MCF 10A (cell line): ENCODE data around the gene SNX22. TPM values are rescaled to one million over a fixed set of nuclear protein-coding genes. Genes with fewer than 3 reads are reported as not detected.

Experiments
- BruUV-seq: library from RNA; stranded (reverse); fragments of 400-500 nt; replicated peaks from 2 replicates; lab custom pipeline; 2021; lab: Mats Ljungman, UMichigan
- CTCF ChIA-PET: fragments of 300-600 bp; sonication (Branson Sonifier 250); formaldehyde crosslinking; extraction: SDS; loops from one replicate; lab custom pipeline; 2021; ENCODE audit warnings: antibody characterized with exemption, inconsistent platforms; lab: Yijun Ruan, JAX
- POLR2A ChIA-PET: fragments of 300-600, 350-650 bp; sonication (Branson Sonifier 250); formaldehyde crosslinking; extraction: SDS; loops from one replicate; lab custom pipeline; 2020; ENCODE audit warnings: antibody characterized with exemption, inconsistent platforms; lab: Yijun Ruan, JAX
- DNase-seq: peaks from one replicate; pipeline ENCODE4 v3.0.0-alpha.2; 2018; ENCODE audit not compliant: unreplicated experiment
- H3K27ac Mint-ChIP-seq: one replicate; pipeline ENCODE4 v1.8.0; 2022; ENCODE audit warnings: mild to moderate bottlenecking, low read depth, mixed read lengths; ENCODE audit not compliant: unreplicated experiment
- H3K27me3 Mint-ChIP-seq: one replicate; pipeline ENCODE4 v1.8.0; 2022; ENCODE audit warnings: mixed read lengths; ENCODE audit not compliant: insufficient read depth, unreplicated experiment
- H3K36me3 Mint-ChIP-seq: one replicate; pipeline ENCODE4 v1.8.0; 2022; ENCODE audit warnings: mild to moderate bottlenecking, moderate library complexity, mixed read lengths; ENCODE audit not compliant: insufficient read depth, unreplicated experiment
- H3K4me1 Mint-ChIP-seq: one replicate; pipeline ENCODE4 v1.8.0; 2022; ENCODE audit warnings: mixed read lengths; ENCODE audit not compliant: insufficient read depth, unreplicated experiment
- H3K4me3 Mint-ChIP-seq: one replicate; pipeline ENCODE4 v1.8.0; 2022; ENCODE audit warnings: mild to moderate bottlenecking, moderate library complexity, mixed read lengths; ENCODE audit not compliant: unreplicated experiment
- H3K9me3 Mint-ChIP-seq: one replicate; pipeline ENCODE4 v1.8.0; 2022; ENCODE audit warnings: mixed read lengths; ENCODE audit not compliant: unreplicated experiment
- CTCF ChIP-seq: fragments of 200-600 bp; IDR thresholded peaks from one replicate; pipeline ENCODE4 v1.8.0; 2022; ENCODE audit warnings: antibody characterized with exemption, mild to moderate bottlenecking; ENCODE audit not compliant: unreplicated experiment
- intact Hi-C: fragments of 100-400 bp; cut with micrococcal nuclease; formaldehyde crosslinking; loops from 2 replicates; pipeline ENCODE4 v1.14.1; 2022
- total RNA-seq: library from RNA; stranded (reverse); gene quantifications from 2 replicates; pipeline ENCODE4 v1.2.3, GENCODE V29; 2022

The SNX22 gene
- total RNA-seq, 1 experiment from 2014 or later = 0.16 TPM

- POLR2A ChIA-PET = interaction anchor here (0.6 to 2.0 kb wide), 8 partner anchors 25 to 687 kb away, joined by 3 to 18 read pairs (median 4); partner anchors contain the start of genes CIAO2A, PPIB and TRIP4
- peak overlapping the region; percentile 11 for H3K27ac Mint-ChIP-seq
- BruUV-seq = no TSS peak
- H3K9me3 Mint-ChIP-seq = no peaks in the 10 kb centered on the region
- peak; percentile 58 for DNase-seq
- H3K4me1 Mint-ChIP-seq = peaks cover 6% of the 10 kb centered on the region
- peaks cover 51% of the 10 kb centered on the region for H3K36me3 Mint-ChIP-seq
- TF ChIP-seq CTCF = no peak
- no peak overlapping the region for H3K4me3 Mint-ChIP-seq
- CTCF ChIA-PET = interaction anchor here (0.6 to 1.3 kb wide), 6 partner anchors 11 to 35 kb away, joined by 3 to 5 read pairs (median 4); no protein-coding TSS in a partner anchor
- no peaks in the 10 kb centered on the region for H3K27me3 Mint-ChIP-seq
- intact Hi-C loops = no loop called here
These were observed 36.1 kb downstream of the SNX22 start for GRCh38 chr15:64187396-64188191.

- no peak for DNase-seq
- intact Hi-C loops = no loop called here
- Mint-ChIP-seq H3K9me3 (no peaks in the 10 kb centered on the region), H3K4me3 (no peak overlapping the region), H3K27ac (no peak overlapping the region), H3K4me1 (peaks cover 6% of the 10 kb centered on the region), H3K36me3 (peaks cover 49% of the 10 kb centered on the region), H3K27me3 (no peaks in the 10 kb centered on the region)
- no TSS peak for BruUV-seq
- TF ChIP-seq CTCF = no peak
- POLR2A ChIA-PET = interaction anchor here (0.7 kb wide), 1 partner anchor 10 kb away, joined by 3 read pairs; no protein-coding TSS in a partner anchor
- CTCF ChIA-PET = interaction anchor here (0.7 kb wide), 1 partner anchor 39 kb away, joined by 3 read pairs; no protein-coding TSS in a partner anchor
These were observed 40.7 kb downstream of the SNX22 start for GRCh38 chr15:64191971-64192830.

- Mint-ChIP-seq H3K27me3 (no peaks in the 10 kb centered on the region), H3K36me3 (peaks cover 56% of the 10 kb centered on the region), H3K4me3 (no peak overlapping the region), H3K27ac (no peak overlapping the region), H3K9me3 (no peaks in the 10 kb centered on the region), H3K4me1 (no peaks in the 10 kb centered on the region)
- DNase-seq = no peak
- CTCF ChIA-PET = interaction anchor here (0.6 kb wide), 1 partner anchor 157 kb away, joined by 3 read pairs; no protein-coding TSS in a partner anchor
- POLR2A ChIA-PET = interaction anchor here (0.7 kb wide), 2 partner anchors 22 to 151 kb away, joined by 3 read pairs; no protein-coding TSS in a partner anchor
- intact Hi-C loops = no loop called here
- BruUV-seq = no TSS peak
- TF ChIP-seq CTCF = no peak
These were observed 42.4 kb downstream of the SNX22 start for GRCh38 chr15:64193971-64194370.
